Tibial artery (tissue), 4 donors: ENCODE measurements around the gene ARRB1.

ENCODE experiments used
- DNase-seq, 2 donors: peaks; one replicate each; pipeline ENCODE4 v3.0.0-alpha.2; 2019
- H3K27ac ChIP-seq, 2 donors: fragments of 200-600 bp; sonication (generic) in 1 of 2; 1 replicate in 1 of 2; 2 replicates in 1 of 2; pipeline ENCODE4 v1.5.1; 2018 to 2019; ENCODE audit warnings: mild to moderate bottlenecking in 1 of 2
- H3K27me3 ChIP-seq, 2 donors: fragments of 200-600 bp; sonication (generic) in 1 of 2; one replicate each; pipeline versions ENCODE4 v1.5.1 to v1.6.0; 2016 to 2019
- H3K36me3 ChIP-seq, 3 donors: fragments of 200-600 bp; sonication (generic) in 2 of 3; one replicate each; pipeline ENCODE4 v1.5.1; 2016 to 2019; ENCODE audit warnings: mild to moderate bottlenecking in 2 of 3
- H3K4me1 ChIP-seq, 4 donors: fragments of 200-600 bp; sonication (generic) in 2 of 4; 1 replicate in 3 of 4; 2 replicates in 1 of 4; pipeline ENCODE4 v1.5.1; 2016 to 2019
- H3K4me3 ChIP-seq, 2 donors: fragments of 200-600 bp; sonication (generic) in 1 of 2; 1 replicate in 1 of 2; 2 replicates in 1 of 2; pipeline ENCODE4 v1.5.1; 2018 to 2019; ENCODE audit warnings: mild to moderate bottlenecking in 2 of 2
- H3K9me3 ChIP-seq, 3 donors: fragments of 200-600 bp; sonication (generic) in 1 of 3; one replicate each; pipeline ENCODE4 v1.5.1; 2016 to 2019
- intact Hi-C: fragments of 100-400 bp; cut with DNase I; formaldehyde crosslinking; loops from one replicate; pipeline ENCODE4 v1.15.0; 2023; ENCODE audit warnings: low total_unique reads
- TF ChIP-seq, protein P1 (sequence below), 2 experiments: fragments of 200-600 bp in 1 of 2; fragments of 450-650 bp in 1 of 2; IDR thresholded peaks; one replicate each; pipeline ENCODE4 v1.5.1; 2017 to 2019; ENCODE audit warnings: antibody characterized with exemption in 2 of 2, mild to moderate bottlenecking in 1 of 2, moderate library complexity in 1 of 2

ARRB1 gene

DNA sequence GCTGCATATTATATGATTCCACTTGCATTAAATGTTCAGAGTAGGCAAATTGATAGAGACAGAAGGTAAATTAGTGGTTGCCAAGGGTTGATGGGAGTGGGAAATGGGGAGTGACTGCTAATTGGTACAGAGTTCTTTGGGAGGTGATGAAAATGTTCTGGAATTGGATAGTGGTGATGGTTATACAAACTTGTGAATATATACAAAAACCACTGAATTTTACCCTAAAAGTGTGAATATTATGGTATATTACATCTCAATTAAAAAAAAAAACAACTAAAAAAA lies 52.5 kb downstream of the ARRB1 start:
- H3K4me1 ChIP-seq = no peaks in the 10 kb centered on the region
- TF ChIP-seq, protein P1, sequence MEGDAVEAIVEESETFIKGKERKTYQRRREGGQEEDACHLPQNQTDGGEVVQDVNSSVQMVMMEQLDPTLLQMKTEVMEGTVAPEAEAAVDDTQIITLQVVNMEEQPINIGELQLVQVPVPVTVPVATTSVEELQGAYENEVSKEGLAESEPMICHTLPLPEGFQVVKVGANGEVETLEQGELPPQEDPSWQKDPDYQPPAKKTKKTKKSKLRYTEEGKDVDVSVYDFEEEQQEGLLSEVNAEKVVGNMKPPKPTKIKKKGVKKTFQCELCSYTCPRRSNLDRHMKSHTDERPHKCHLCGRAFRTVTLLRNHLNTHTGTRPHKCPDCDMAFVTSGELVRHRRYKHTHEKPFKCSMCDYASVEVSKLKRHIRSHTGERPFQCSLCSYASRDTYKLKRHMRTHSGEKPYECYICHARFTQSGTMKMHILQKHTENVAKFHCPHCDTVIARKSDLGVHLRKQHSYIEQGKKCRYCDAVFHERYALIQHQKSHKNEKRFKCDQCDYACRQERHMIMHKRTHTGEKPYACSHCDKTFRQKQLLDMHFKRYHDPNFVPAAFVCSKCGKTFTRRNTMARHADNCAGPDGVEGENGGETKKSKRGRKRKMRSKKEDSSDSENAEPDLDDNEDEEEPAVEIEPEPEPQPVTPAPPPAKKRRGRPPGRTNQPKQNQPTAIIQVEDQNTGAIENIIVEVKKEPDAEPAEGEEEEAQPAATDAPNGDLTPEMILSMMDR (IDR thresholded peaks at IDR 0.05) = no peak
- no peak for DNase-seq
- no peak overlapping the region for H3K4me3 ChIP-seq
- intact Hi-C loops = no loop called here
- H3K27ac ChIP-seq = no peak overlapping the region
- no peaks in the 10 kb centered on the region for H3K36me3 ChIP-seq
- H3K9me3 ChIP-seq = no peaks in the 10 kb centered on the region
- H3K27me3 ChIP-seq = no peaks in the 10 kb centered on the region

DNA sequence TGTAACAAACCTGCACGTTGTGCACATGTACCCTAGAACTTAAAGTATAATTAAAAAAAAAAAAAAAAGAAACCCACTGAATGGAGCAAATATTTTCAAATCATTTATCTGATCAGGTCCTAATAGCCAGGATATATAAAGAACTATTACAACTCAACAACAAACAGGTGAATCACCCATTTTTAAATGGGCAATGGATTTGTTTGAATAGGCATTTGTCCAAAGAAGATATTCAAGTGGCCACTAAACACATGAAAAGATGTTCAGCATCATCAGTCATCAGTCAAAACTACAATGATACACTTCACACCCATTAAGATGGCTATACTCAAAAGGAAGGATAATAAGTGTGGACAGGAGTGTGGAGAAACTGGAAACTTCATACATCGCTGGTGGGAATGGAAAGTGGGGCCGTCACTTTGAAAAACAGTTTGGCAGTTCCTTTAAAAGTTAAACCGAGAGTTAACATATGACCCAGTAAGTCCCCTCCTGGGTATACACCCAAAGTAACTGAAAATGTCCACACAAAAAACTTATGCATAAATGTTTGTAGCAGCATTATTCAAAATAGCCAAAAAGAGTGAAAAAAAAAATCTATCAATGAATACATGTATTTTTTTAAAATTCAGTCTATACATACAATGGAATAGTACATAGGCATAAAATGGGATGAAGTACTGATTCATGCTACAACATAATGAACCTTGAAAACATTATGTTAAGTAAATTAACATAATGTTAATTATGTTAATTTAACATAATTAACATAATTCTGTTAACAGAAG lies 53.1 kb downstream of the ARRB1 start:
- intact Hi-C loops = no loop called here
- TF ChIP-seq, protein P1 (IDR thresholded peaks at IDR 0.05) = no peak

DNA sequence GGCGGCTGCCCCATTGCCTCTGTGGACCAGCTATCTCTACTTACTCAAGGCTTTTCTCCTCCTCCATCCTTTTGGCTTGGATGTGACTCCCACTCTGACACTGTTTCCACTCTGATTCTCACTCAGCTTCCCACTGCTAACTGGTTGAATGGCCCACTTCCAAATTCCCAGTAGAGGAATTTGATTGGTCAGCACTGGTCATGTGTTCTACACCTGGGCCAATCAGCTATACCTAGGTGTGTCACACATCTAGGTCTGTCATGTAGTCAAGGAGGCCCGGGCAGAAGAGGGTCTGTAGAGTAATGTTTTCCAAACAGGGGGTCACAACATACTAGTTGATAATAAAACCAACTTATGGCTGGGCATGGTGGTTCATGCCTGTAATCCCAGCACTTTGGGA lies 57.6 kb downstream of the ARRB1 start:
- no peak for DNase-seq
- Histone ChIP-seq H3K4me1 (no peaks in the 10 kb centered on the region), H3K27ac (no peak overlapping the region), H3K36me3 (no peaks in the 10 kb centered on the region), H3K4me3 (no peak overlapping the region), H3K9me3 (no peaks in the 10 kb centered on the region), H3K27me3 (peaks cover 0 to 6% of the 10 kb centered on the region in 2 donors)
- TF ChIP-seq, protein P1 (IDR thresholded peaks at IDR 0.05) = no peak
- intact Hi-C loops = no loop called here

More for the DNA sequence above, 53.1 kb downstream of the ARRB1 start:
- Histone ChIP-seq H3K4me1 (no peaks in the 10 kb centered on the region), H3K27me3 (peaks cover 0 to 3% of the 10 kb centered on the region in 2 donors), H3K4me3 (no peak overlapping the region), H3K9me3 (no peaks in the 10 kb centered on the region), H3K36me3 (no peaks in the 10 kb centered on the region), H3K27ac (no peak overlapping the region)
- DNase-seq = no peak

DNA sequence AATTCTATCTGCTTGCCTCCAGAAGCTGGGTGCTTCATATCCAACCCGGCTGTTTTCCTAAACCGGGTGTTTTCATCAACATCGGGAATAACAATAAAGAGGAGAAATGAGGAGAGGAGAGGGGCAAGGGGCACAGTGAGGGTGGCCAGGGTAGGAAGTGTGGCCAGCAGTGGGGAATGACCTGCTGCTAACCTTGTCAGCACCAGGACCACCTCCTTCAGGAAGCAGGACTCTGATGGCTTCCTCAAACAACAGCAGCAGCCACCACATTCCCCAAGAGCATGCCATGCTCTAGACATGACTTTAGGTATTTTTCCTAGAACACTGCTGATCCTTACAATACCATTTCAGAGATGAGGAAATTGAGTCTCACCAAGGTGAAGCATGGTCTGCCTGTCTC lies 58.5 kb downstream of the ARRB1 start:
- Histone ChIP-seq H3K4me1 (no peaks in the 10 kb centered on the region), H3K9me3 (no peaks in the 10 kb centered on the region), H3K36me3 (no peaks in the 10 kb centered on the region), H3K4me3 (no peak overlapping the region), H3K27me3 (peaks cover 0 to 6% of the 10 kb centered on the region in 2 donors), H3K27ac (no peak overlapping the region)
- no peak for DNase-seq
- intact Hi-C loops = no loop called here
- TF ChIP-seq, protein P1 (IDR thresholded peaks at IDR 0.05) = no peak

DNA sequence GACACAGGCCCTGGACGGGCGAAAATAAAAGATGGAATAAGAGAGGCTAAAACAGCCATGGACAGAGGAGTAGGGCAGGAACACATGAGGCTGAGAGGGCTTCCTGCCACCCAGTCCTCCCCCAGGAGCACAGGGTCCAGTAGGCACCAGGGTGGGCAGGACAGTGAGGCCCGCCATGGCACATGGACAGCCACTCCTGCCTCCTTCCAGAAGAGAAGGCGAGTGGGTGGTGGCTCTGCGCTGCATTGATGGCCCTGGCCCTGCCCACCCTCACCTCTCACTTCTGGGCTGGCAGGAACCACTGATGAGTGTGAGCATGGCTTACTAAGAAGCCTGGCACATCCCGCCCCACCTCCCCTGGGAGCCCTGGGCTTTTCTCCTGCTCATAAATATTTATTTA lies 59.7 kb downstream of the ARRB1 start:
- H3K36me3 ChIP-seq = peaks cover 0 to 6% (median 0%) of the 10 kb centered on the region in 3 donors
- no peak for DNase-seq
- intact Hi-C loops = no loop called here
- no peak overlapping the region for H3K4me3 ChIP-seq
- no peaks in the 10 kb centered on the region for H3K9me3 ChIP-seq
- TF ChIP-seq, protein P1 (IDR thresholded peaks at IDR 0.05) = no peak
- no peaks in the 10 kb centered on the region for H3K4me1 ChIP-seq
- H3K27me3 ChIP-seq = peaks cover 0 to 6% of the 10 kb centered on the region in 2 donors
- H3K27ac ChIP-seq = no peak overlapping the region
